T47D (cell line): ENCODE data around the gene MAP3K4.

ENCODE experiments used
- DNase-seq, 2 experiments: peaks; one replicate each; pipeline versions ENCODE4 v3.0.0 to v3.0.0-alpha.2; 2011 to 2012; ENCODE audit warnings: low read depth in 1 of 2, low spot score in 1 of 2
- JUND ChIP-seq: IDR thresholded peaks from 2 replicates; pipeline ENCODE4 v1.6.1; 2012; ENCODE audit warnings: low read depth
- in situ Hi-C: cut with HindIII; loops from 2 replicates; pipeline ENCODE4 v1.10.0; 2016; ENCODE audit warnings: low sequenced_read_pairs, low pct_unique_long_range_greater_than_20kb

MAP3K4 gene

GRCh38 chr6:160999516-160999915 lies 7.9 kb downstream of the MAP3K4 start:
- in situ Hi-C loops, result no loop called here
- no peak for TF ChIP-seq JUND
- no peak for DNase-seq

DNA sequence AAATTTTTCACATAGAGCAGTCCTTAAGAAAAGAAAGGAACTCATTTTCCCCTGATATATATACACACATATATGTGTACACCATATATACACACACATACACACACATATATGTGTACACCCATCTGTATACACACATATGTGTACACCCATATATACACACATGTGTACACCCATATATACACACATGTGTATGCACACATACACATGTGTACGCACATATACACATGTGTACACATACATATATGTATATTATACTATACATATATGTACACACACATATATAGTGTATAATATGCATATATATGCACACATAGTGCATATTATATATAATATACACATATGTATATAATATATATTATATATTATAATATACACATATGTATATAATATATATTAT lies 9.1 kb downstream of the MAP3K4 start:
- no peak for DNase-seq
- TF ChIP-seq JUND, result no peak
- in situ Hi-C loops, result no loop called here

GRCh38 chr6:161001421-161001820 lies 9.9 kb downstream of the MAP3K4 start:
- in situ Hi-C loops, result no loop called here
- DNase-seq, result peak in 1 of 2 experiments; percentile 46
- TF ChIP-seq JUND, result no peak

DNA sequence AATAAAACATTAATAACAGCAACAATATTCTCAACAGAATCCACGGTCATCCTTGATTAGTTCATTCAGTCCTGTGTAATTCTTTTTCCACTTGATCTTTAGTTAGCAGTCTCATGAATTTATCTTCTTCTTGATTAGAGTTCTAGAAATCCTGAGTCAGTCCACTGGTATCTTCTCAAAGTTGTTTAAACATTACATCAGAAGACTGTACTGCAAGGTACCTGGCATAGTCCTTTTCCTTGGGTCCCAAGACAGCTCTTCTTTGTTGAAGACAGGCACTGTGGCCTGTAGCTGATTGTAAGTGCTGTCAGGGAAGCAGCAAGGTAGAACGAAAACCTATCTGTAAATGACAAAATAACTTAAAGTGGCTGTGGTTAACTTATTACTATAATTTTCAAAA lies 11.8 kb downstream of the MAP3K4 start:
- in situ Hi-C loops, result no loop called here
- TF ChIP-seq JUND, result no peak
- DNase-seq, result no peak

DNA sequence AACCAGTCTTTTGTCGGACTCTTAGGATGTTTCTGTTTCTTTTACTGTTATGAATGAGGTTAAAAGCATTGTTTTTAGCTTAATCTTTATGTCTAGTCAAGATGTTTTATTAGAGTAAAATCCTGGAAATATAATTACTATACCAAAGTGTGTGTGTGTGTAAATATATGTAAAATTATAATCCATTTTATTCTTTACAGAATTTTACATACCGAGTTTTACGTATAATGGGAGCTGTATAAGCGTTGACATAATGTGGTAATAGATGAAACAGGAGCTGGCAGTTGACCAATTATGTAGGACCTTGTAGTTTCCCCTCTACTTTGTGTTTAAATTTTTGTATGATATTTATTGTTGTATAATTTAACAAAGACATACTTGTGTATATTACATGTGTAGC lies 16.7 kb downstream of the MAP3K4 start:
- no peak for DNase-seq
- no peak for TF ChIP-seq JUND
- in situ Hi-C loops, result no loop called here

- in situ Hi-C loops, result no loop called here
- TF ChIP-seq JUND, result no peak
- DNase-seq, result no peak
Measured at GRCh38 chr6:161009991-161010390, 18.4 kb downstream of the MAP3K4 start.

DNA sequence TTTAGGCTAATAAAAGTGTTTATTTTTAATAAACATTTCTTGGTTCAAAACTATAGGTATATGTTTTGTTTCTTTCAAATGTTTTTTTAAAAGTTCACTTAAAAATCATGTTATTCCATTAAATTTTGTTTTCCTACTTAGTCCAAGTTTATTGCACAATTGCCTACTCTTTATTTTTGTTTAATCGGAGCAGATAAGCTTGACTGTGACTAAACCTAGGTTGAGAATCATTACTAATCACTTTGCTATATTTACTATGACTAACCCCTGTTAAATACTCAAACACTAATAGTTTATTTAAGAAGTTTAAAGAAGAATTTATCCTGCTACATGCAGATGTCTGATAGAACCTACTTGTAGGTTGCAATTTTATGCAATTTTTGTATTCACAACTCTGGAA lies 18.8 kb downstream of the MAP3K4 start:
- no peak for TF ChIP-seq JUND
- no peak for DNase-seq
- in situ Hi-C loops, result no loop called here

- DNase-seq, result no peak
- no peak for TF ChIP-seq JUND
- in situ Hi-C loops, result no loop called here
Measured at GRCh38 chr6:161011492-161012480, 20.2 kb downstream of the MAP3K4 start.

DNA sequence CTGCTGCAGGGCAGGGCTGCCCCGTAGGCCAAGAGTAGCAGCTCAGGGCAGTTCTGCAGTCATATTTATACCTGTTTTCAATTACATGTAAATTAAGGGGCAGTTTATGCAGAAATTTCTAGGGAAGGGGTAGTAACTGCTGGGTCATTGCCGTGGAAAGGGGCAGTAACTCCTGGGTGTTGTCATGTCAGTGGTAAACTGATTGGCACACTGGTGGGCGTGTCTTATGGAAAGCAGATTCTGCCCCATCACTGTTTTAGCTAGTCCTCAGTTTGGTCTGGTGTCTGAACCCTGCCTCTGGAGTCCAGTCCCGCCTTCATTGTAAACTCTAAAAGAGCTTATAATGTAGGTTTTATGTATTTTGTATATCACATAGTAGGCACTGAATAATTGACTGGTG lies 22.1 kb downstream of the MAP3K4 start:
- in situ Hi-C loops, result no loop called here
- DNase-seq, result no peak
- no peak for TF ChIP-seq JUND

DNA sequence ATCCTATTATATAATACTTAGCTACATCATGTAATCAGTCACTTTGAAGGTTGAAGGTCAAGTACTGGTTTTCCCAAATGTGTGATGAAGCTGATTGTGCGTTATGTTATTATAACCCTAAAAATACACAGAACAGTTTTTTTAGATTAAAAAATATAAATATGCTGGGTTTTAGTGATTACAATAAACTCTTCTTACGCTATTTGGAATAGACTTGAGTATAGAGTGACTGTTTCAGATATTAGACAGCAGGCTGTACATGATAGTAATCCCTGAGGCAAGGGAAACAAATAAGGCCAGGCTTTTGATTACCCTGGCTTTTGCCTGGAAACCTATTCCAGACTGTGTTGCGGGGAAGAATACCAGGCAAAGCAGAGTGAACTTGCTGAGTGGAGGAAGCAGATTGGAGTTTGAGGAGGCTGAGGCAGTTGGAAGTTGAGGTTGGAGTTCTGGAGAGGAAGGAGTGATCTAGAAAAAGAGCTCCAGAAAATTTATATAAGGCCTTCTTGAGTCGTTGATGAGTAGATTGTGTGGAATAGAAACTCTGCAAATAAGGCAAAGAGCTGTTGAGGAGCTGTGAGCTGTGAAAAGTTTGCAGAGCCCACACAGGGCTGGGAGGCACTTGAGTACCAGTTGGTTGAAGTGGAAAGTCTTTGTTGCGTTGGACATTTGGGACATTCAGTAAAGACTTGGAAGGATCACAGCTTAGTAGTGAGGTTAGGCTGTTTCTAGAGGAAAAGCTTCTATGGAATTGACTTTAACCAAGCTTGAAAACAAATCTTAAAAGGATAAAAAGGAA lies 26.4 kb downstream of the MAP3K4 start:
- in situ Hi-C loops, result no loop called here
- TF ChIP-seq JUND, result no peak
- DNase-seq, result no peak

DNA sequence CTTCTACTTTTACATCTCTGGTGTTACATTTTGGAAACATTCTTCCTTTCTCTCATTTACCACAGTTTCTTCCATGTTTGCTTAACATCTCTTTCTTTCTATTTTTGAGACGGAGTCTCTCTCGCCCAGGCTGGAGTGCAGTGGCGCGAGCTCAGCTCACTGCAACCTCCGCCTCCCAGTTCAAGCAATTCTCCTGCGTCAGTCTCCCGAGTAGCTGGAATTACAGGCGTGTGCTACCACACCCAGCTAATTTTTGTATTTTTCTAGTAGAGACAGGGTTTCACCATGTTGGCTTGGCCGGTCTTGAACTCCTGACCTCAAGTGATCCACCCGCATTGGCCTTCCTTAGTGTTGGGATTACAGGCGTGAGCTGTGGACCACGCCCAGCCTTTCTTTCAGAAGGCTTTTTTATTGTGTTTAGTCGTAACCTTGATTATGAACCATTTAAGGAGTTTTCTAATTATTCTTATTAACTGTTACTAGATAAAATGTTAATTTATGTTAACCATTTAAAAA lies 27.8 kb downstream of the MAP3K4 start:
- TF ChIP-seq JUND, result no peak
- DNase-seq, result no peak
- in situ Hi-C loops, result no loop called here

DNA sequence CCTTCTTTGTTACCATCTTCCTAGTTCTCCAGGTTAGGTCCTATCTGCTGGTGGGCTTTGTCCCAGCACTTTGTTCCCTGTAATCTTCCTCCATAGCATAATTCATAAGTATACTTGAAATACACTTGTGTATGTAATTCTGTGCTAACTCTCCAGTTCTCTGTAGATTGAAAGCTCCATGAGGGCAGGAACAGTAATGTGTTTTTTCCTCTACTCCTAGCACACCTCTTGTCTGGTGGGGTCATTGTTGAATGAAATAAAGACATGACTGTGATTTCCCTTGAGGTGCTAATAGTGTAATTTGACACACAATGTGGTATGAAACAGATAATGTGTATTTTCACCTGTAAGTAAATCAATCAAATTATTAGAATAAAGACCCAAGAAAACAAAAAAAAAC lies 30.0 kb downstream of the MAP3K4 start:
- in situ Hi-C loops, result no loop called here
- TF ChIP-seq JUND, result no peak

More for the DNA sequence above, 30.0 kb downstream of the MAP3K4 start:
- DNase-seq, result no peak
